ENCODE data around the gene GIGYF2.

GIGYF2 gene

DNA sequence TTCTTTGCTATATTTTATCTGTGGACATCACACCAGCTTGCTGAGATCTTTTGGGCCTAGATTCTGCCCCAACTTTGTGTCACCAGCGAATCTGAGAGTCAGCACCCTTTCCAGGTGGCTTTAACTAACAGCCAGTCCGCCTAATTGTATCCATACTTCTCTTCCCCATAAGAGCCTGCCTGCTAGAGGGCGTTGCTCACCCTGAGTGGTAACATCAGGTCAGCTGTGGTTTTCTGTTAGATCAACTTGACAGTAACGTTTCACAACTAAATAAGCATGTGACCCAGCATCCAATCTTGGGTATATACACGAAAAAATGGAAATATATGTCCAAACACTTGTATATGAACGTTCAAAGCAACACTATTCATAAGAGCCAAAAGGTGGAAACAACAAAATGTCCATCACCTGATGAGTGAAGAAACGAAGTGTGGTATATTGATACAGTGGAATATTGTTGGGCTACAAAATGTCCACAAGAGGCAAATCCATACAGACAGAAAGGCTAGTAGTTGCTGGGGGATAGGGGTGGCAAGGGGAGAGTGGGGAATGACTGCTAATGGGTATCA, 38.8 kb upstream of the GIGYF2 start:
- H3K36me3 ChIP-seq (replicated peaks) = no peaks in the 10 kb centered on the region
- no peak for DNase-seq
- in situ Hi-C loops (cut with HindIII; ENCODE audit: low pct_ligation_motif_present, low sequenced_read_pairs) = no loop called here
- no peak overlapping the region for H3K4me3 ChIP-seq (ENCODE audit: low read depth, low read length)
- TF ChIP-seq, protein P1, sequence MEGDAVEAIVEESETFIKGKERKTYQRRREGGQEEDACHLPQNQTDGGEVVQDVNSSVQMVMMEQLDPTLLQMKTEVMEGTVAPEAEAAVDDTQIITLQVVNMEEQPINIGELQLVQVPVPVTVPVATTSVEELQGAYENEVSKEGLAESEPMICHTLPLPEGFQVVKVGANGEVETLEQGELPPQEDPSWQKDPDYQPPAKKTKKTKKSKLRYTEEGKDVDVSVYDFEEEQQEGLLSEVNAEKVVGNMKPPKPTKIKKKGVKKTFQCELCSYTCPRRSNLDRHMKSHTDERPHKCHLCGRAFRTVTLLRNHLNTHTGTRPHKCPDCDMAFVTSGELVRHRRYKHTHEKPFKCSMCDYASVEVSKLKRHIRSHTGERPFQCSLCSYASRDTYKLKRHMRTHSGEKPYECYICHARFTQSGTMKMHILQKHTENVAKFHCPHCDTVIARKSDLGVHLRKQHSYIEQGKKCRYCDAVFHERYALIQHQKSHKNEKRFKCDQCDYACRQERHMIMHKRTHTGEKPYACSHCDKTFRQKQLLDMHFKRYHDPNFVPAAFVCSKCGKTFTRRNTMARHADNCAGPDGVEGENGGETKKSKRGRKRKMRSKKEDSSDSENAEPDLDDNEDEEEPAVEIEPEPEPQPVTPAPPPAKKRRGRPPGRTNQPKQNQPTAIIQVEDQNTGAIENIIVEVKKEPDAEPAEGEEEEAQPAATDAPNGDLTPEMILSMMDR (IDR thresholded peaks at IDR 0.05; ENCODE audit: low read depth, low read length, missing control alignments) = peak; percentile 18
- H3K27me3 ChIP-seq (replicated peaks) = no peaks in the 10 kb centered on the region
- H3K27ac ChIP-seq = no peak overlapping the region

GRCh38 chr2:232659359-232659758, 37.8 kb upstream of the GIGYF2 start:
- H3K27me3 ChIP-seq (replicated peaks) = no peaks in the 10 kb centered on the region
- TF ChIP-seq, protein P1 (IDR thresholded peaks at IDR 0.05; ENCODE audit: low read depth, low read length, missing control alignments) = no peak
- no peak for DNase-seq
- no peak overlapping the region for H3K27ac ChIP-seq
- no peaks in the 10 kb centered on the region for H3K36me3 ChIP-seq (replicated peaks)
- H3K4me3 ChIP-seq (ENCODE audit: low read depth, low read length) = no peak overlapping the region
- in situ Hi-C loops (cut with HindIII; ENCODE audit: low pct_ligation_motif_present, low sequenced_read_pairs) = no loop called here

- Histone ChIP-seq H3K36me3 (replicated peaks) (no peaks in the 10 kb centered on the region), H3K27me3 (replicated peaks) (no peaks in the 10 kb centered on the region), H3K27ac (no peak overlapping the region), H3K4me3 (ENCODE audit: low read depth, low read length) (no peak overlapping the region)
- in situ Hi-C loops (cut with HindIII; ENCODE audit: low pct_ligation_motif_present, low sequenced_read_pairs) = no loop called here
- TF ChIP-seq, protein P1 (IDR thresholded peaks at IDR 0.05; ENCODE audit: low read depth, low read length, missing control alignments) = no peak
- no peak for DNase-seq
These were observed 34.5 kb upstream of the GIGYF2 start for GRCh38 chr2:232662486-232663260.

GRCh38 chr2:232666051-232666805, 30.9 kb upstream of the GIGYF2 start:
- no peak overlapping the region for H3K4me3 ChIP-seq (ENCODE audit: low read depth, low read length)
- H3K27me3 ChIP-seq (replicated peaks) = no peaks in the 10 kb centered on the region
- H3K27ac ChIP-seq = no peak overlapping the region
- in situ Hi-C loops (cut with HindIII; ENCODE audit: low pct_ligation_motif_present, low sequenced_read_pairs) = no loop called here
- TF ChIP-seq, protein P1 (IDR thresholded peaks at IDR 0.05; ENCODE audit: low read depth, low read length, missing control alignments) = no peak
- no peaks in the 10 kb centered on the region for H3K36me3 ChIP-seq (replicated peaks)
- no peak for DNase-seq

- DNase-seq = no peak
- TF ChIP-seq, protein P1 (IDR thresholded peaks at IDR 0.05; ENCODE audit: low read depth, low read length, missing control alignments) = no peak
- in situ Hi-C loops (cut with HindIII; ENCODE audit: low pct_ligation_motif_present, low sequenced_read_pairs) = no loop called here
- Histone ChIP-seq H3K36me3 (replicated peaks) (no peaks in the 10 kb centered on the region), H3K4me3 (ENCODE audit: low read depth, low read length) (no peak overlapping the region), H3K27me3 (replicated peaks) (no peaks in the 10 kb centered on the region), H3K27ac (no peak overlapping the region)
These were observed 29.0 kb upstream of the GIGYF2 start for GRCh38 chr2:232667989-232668583.

All from brain microvascular endothelial cell (primary cell).